Germinal center (tissue), 1 donor: ENCODE measurements around the gene PPP1R13B.
A peak's percentile ranks its signal among the peaks of the same experiment; 100 is the strongest.

Experiments
- DNase-seq: peaks from one replicate; pipeline ENCODE4 v3.0.0; 2012; ENCODE audit warnings: mixed read lengths, low spot score

PPP1R13B gene

GRCh38 chr14:103730490-103731035 is 116.8 kb downstream of the PPP1R13B start:
- DNase-seq, result no peak

- DNase-seq, result no peak
These were observed 117.6 kb downstream of the PPP1R13B start for GRCh38 chr14:103729496-103730448.

GRCh38 chr14:103728721-103729120 is 118.7 kb downstream of the PPP1R13B start:
- no peak for DNase-seq

- no peak for DNase-seq
These were observed 119.2 kb downstream of the PPP1R13B start for GRCh38 chr14:103728141-103728540.

- no peak for DNase-seq
These were observed 119.9 kb downstream of the PPP1R13B start for GRCh38 chr14:103727313-103727980.

GRCh38 chr14:103726474-103726873 is 120.9 kb downstream of the PPP1R13B start:
- no peak for DNase-seq

GRCh38 chr14:103725739-103726395 is 121.5 kb downstream of the PPP1R13B start:
- DNase-seq, result no peak

GRCh38 chr14:103725001-103725682 is 122.2 kb downstream of the PPP1R13B start:
- DNase-seq, result no peak

- no peak for DNase-seq
These were observed 123.3 kb downstream of the PPP1R13B start for GRCh38 chr14:103724116-103724515.

GRCh38 chr14:103723748-103724081 is 123.7 kb downstream of the PPP1R13B start:
- DNase-seq, result no peak

GRCh38 chr14:103721334-103722120 is 125.8 kb downstream of the PPP1R13B start:
- DNase-seq, result no peak

GRCh38 chr14:103719751-103720150 is 127.6 kb downstream of the PPP1R13B start:
- DNase-seq, result no peak

GRCh38 chr14:103718572-103718971 is 128.8 kb downstream of the PPP1R13B start:
- DNase-seq, result no peak

- DNase-seq, result no peak
These were observed 130.4 kb downstream of the PPP1R13B start for GRCh38 chr14:103716899-103717411.

- DNase-seq, result peak; percentile 45
These were observed 131.1 kb downstream of the PPP1R13B start for GRCh38 chr14:103716091-103716801.

GRCh38 chr14:103715052-103716000 is 132.0 kb downstream of the PPP1R13B start, which contains the start of the genes XRCC3 and ZFYVE21:
Gene XRCC3 (minus strand): TSS chr14:103715451. CDS start chr14:103711087, 4,364 bp downstream.
Gene ZFYVE21 (plus strand): TSS chr14:103715810. CDS start chr14:103715842, 32 bp downstream.
- DNase-seq, result peak; percentile 100

GRCh38 chr14:103714063-103714724 is 133.2 kb downstream of the PPP1R13B start:
- DNase-seq, result no peak
